HEK293T (cell line): Measurements from ENCODE around the gene USF3.

Experiments
- CTCF ChIA-PET: fragments of 350-600 bp; formaldehyde crosslinking; extraction: SDS; loops from one replicate; lab custom pipeline; 2021; ENCODE audit warnings: antibody characterized with exemption, inconsistent platforms; lab: Yijun Ruan, JAX
- POLR2A ChIA-PET: fragments of 350-600 bp; formaldehyde crosslinking; extraction: SDS; loops from one replicate; lab custom pipeline; 2020; ENCODE audit warnings: antibody characterized with exemption, inconsistent platforms; lab: Yijun Ruan, JAX
- DNase-seq: peaks from one replicate; pipeline ENCODE4 v3.0.0; 2012; ENCODE audit warnings: mixed read lengths; ENCODE audit errors: extremely low spot score
- ARNT ChIP-seq: fragments of 450-650 bp; IDR thresholded peaks from 2 replicates; pipeline ENCODE4 v1.6.1; 2017; ENCODE audit warnings: mild to moderate bottlenecking
- BHLHE40 ChIP-seq: fragments of 450-650 bp; IDR thresholded peaks from 2 replicates; pipeline ENCODE4 v1.6.1; 2016; ENCODE audit warnings: mild to moderate bottlenecking, moderate library complexity, borderline replicate concordance
- CTBP1 ChIP-seq: fragments of 450-650 bp; IDR thresholded peaks from 2 replicates; pipeline ENCODE4 v1.6.1; 2016; ENCODE audit warnings: borderline replicate concordance
- ELF4 ChIP-seq: fragments of 450-650 bp; IDR thresholded peaks from 2 replicates; pipeline ENCODE4 v1.6.1; 2017; ENCODE audit warnings: antibody characterized with exemption
- FOXA1 ChIP-seq: fragments of 450-650 bp; IDR thresholded peaks from 2 replicates; pipeline ENCODE4 v1.6.1; 2016; ENCODE audit warnings: mild to moderate bottlenecking
- FOXK2 ChIP-seq: fragments of 450-650 bp; IDR thresholded peaks from 2 replicates; pipeline ENCODE4 v1.6.1; 2016; ENCODE audit warnings: mild to moderate bottlenecking
- FOXM1 ChIP-seq: fragments of 450-650 bp; IDR thresholded peaks from 2 replicates; pipeline ENCODE4 v1.6.1; 2017; ENCODE audit warnings: mild to moderate bottlenecking, borderline replicate concordance
- HDGF ChIP-seq: fragments of 450-650 bp; IDR thresholded peaks from 2 replicates; pipeline ENCODE4 v1.6.1; 2017; ENCODE audit warnings: antibody characterized with exemption, borderline replicate concordance
- L3MBTL2 ChIP-seq: fragments of 450-650 bp; conservative IDR thresholded peaks from 2 replicates; pipeline ENCODE4 v1.6.1; 2016; ENCODE audit warnings: mild to moderate bottlenecking
- LEF1 ChIP-seq: fragments of 450-650 bp; IDR thresholded peaks from 2 replicates; pipeline ENCODE4 v1.6.1; 2017; ENCODE audit warnings: mild to moderate bottlenecking, borderline replicate concordance
- NFRKB ChIP-seq: fragments of 450-650 bp; IDR thresholded peaks from 2 replicates; pipeline ENCODE4 v1.6.1; 2016; ENCODE audit warnings: mild to moderate bottlenecking, moderate library complexity
- PKNOX1 ChIP-seq: fragments of 450-650 bp; IDR thresholded peaks from 2 replicates; pipeline ENCODE4 v1.6.1; 2016
- SP1 ChIP-seq: fragments of 450-650 bp; IDR thresholded peaks from 2 replicates; pipeline ENCODE4 v1.6.1; 2017
- SUZ12 ChIP-seq: fragments of 450-650 bp; IDR thresholded peaks from 2 replicates; pipeline ENCODE4 v1.6.1; 2016; ENCODE audit warnings: mild to moderate bottlenecking
- TARDBP ChIP-seq: fragments of 450-650 bp; IDR thresholded peaks from 2 replicates; pipeline ENCODE4 v1.6.1; 2016
- ZNF384 ChIP-seq: fragments of 450-650 bp; IDR thresholded peaks from 2 replicates; pipeline ENCODE4 v1.6.1; 2016

USF3 gene

DNA sequence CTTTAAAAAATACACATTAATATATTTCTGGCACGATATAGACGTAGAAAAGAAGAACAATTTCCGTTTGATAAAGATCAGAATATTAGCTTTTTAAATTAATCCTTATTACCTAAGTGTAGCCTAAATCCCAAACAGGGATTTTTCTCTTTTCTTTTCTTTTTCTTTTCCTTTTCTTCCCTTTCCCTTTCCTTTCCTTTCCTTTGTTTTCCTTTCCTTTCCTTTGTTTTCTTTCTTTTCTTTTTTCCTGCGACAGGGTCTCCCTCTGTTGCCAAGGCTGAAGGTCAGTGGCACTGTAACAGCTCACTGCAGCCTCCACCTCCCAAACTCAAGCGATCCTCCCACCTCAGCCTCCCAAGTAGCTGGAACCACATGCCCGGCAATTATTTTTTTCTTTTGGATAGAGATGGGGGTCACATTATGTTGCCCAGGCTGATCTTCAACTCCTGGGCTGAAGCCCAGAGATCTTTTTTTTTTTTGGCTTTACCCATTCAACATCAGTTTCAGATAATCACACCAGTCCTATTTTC lies 1.8 kb upstream of the USF3 start:
- DNase-seq = no peak
- POLR2A ChIA-PET = no interaction called here
- CTCF ChIA-PET = interaction anchor here (0.5 kb wide), 1 partner anchor 14 kb away, joined by 3 read pairs; no protein-coding TSS in a partner anchor
- TF ChIP-seq NFRKB (no peak), TARDBP (no peak), HDGF (no peak), ELF4 (no peak), PKNOX1 (no peak)

GRCh38 chr3:113697500-113698090 lies 1.2 kb upstream of the USF3 start:
- ChIA-PET CTCF (no interaction called here), POLR2A (no interaction called here)
- TF ChIP-seq SP1 (no peak), FOXM1 (no peak), SUZ12 (no peak), BHLHE40 (no peak), ZNF384 (no peak)
- no peak for DNase-seq

DNA sequence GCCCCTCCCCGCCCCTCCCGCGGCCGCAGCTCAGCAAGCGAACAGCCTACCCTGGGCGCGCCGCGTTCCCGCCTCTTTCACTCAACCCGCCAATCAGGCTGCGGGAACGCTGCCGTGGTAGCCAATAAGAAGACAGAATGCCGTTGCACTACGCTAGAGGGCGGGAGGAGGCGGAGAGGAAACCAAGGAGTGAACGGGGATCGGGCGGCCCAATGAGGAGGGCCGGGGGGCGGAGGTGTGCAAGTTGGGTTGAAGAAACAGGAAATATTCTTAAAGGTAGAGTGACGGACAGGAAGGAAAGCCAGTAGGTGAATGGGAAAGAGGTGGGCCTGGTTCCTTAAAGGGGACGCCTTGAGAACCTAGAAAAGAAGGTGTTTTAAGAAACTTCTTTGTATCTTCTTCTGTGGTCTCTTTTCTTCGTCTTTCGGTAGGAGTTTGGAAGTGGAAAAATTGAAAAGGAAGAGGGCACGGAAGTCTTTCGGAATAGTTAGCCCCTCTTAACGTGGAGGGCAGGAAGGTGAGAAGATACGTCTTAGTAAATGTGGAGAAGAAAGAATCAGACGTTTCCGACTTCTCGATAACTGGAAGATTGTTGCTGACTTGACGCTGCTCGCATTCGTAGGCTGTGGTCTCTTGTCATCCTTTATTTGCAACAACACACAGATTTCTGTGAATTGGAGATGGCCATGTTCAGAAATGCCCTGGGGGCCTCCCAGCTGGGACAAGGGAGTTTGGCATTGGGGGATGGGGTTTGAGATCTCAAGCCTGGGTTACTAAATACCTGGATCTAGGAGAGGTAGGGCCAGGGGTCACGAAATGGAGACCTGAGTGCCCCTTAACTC lies 437 bp upstream of the USF3 start:
- TF ChIP-seq L3MBTL2 (peak; percentile 48; the same call in 1 of the 2 replicates), BHLHE40 (no peak), HDGF (no peak), CTBP1 (no peak), ELF4 (peak; percentile 62), NFRKB (no peak), FOXA1 (no peak), PKNOX1 (peak; percentile 100), ARNT (no peak)
- peak; percentile 97 for DNase-seq
- CTCF ChIA-PET = no interaction called here
- POLR2A ChIA-PET = interaction anchor here (0.6 to 1.2 kb wide), 6 partner anchors 12 to 142 kb away, joined by 3 to 7 read pairs (median 3); partner anchors contain the start of genes ATP6V1A and GRAMD1C

DNA sequence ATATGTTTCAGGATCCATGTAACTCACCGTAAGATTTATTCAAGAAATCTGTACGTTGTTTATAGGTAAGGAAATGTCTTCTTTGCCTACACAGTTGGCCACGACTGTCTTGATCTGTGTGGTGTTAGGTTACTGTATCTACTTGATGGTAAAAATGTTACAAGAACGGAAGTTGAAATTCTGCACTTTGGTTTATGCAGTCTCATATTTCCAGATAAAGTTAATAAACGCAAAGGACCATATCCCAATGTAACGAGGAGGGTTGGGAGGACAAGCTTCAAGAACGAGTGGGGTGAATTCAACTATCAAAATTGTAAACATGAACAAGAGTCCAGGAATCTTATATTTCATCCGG lies 1.0 kb downstream of the USF3 start:
- POLR2A ChIA-PET = interaction anchor here (1.0 to 2.6 kb wide), 4 partner anchors 22 to 331 kb away, joined by 3 to 7 read pairs (median 6); partner anchors contain the start of genes ATP6V1A and SPICE1
- peak; percentile 14 for DNase-seq
- TF ChIP-seq L3MBTL2 (no peak), BHLHE40 (no peak), HDGF (no peak), FOXA1 (no peak), ARNT (no peak), LEF1 (no peak), ELF4 (no peak), SUZ12 (no peak), PKNOX1 (no peak), FOXK2 (no peak), FOXM1 (no peak)
- CTCF ChIA-PET = no interaction called here

DNA sequence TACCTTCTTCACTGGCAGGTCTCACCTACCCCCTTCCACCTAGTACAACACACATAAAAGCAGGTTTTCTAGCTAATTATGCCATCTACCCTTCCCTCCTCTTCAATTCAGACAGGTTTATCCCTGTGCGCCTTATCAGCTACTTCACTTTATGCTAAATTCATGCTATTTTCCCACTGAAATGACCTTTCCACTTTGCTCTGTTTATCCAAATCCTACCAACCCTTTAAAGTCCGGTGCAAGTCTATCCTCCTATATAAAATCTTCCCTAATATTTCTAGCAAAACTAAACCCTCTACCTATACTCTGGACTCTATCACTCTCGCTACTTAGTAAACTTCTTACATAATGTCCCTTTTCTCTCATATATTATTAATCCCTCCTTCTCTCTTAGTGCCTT lies 6.0 kb downstream of the USF3 start:
- no peak for TF ChIP-seq ZNF384
- no peak for TF ChIP-seq FOXK2
- TF ChIP-seq PKNOX1 = no peak
- no peak for TF ChIP-seq BHLHE40
- TF ChIP-seq ELF4 = no peak
- TF ChIP-seq TARDBP = no peak
- no peak for TF ChIP-seq HDGF
- TF ChIP-seq SP1 = no peak
- no peak for TF ChIP-seq CTBP1
- TF ChIP-seq NFRKB = no peak
- TF ChIP-seq L3MBTL2 = no peak
- no peak for TF ChIP-seq FOXA1
- TF ChIP-seq SUZ12 = no peak
- TF ChIP-seq ARNT = no peak
- TF ChIP-seq FOXM1 = no peak
- no peak for TF ChIP-seq LEF1
- POLR2A ChIA-PET = no interaction called here
- DNase-seq = no peak
- CTCF ChIA-PET = no interaction called here
